Ovary (tissue), 1 donor: ENCODE data around the gene CIDEC.

ENCODE experiments used
- EP300 ChIP-seq: sonication (generic); formaldehyde crosslinking; IDR thresholded peaks from one replicate; pipeline ENCODE4 v1.6.1; 2017; ENCODE audit warnings: antibody characterized with exemption
- POLR2A ChIP-seq: fragments of 450-650 bp; IDR thresholded peaks from one replicate; pipeline ENCODE4 v1.6.1; 2017; ENCODE audit warnings: antibody characterized with exemption, mild to moderate bottlenecking, moderate library complexity

GRCh38 chr3:9875448-9875847, 4.6 kb downstream of the CIDEC start:
- TF ChIP-seq EP300 (no peak), POLR2A (no peak)
